Mesendoderm (in vitro differentiated cells): Measurements from ENCODE around the gene C16orf87.

Experiments
- DNase-seq: peaks from one replicate; pipeline ENCODE4 v3.0.0; 2013
- H2AK5ac ChIP-seq: 2 replicates; pipeline ENCODE4 v1.6.1; 2013; ENCODE audit warnings: low read length, inconsistent platforms
- H2BK120ac ChIP-seq: 2 replicates; pipeline ENCODE4 v1.6.1; 2013; ENCODE audit warnings: low read depth, mild to moderate bottlenecking, low read length, moderate library complexity, mixed read lengths
- H2BK15ac ChIP-seq: replicated peaks from 2 replicates; pipeline ENCODE4 v1.6.1; 2013; ENCODE audit warnings: low read depth, mild to moderate bottlenecking, moderate library complexity
- H2BK5ac ChIP-seq: 2 replicates; pipeline ENCODE4 v1.6.1; 2013; ENCODE audit warnings: low read length, inconsistent platforms
- H3K18ac ChIP-seq: 2 replicates; pipeline ENCODE4 v1.6.1; 2013; ENCODE audit warnings: mild to moderate bottlenecking, low read length, mixed read lengths
- H3K23ac ChIP-seq: one replicate; pipeline ENCODE4 v1.6.1; 2013; ENCODE audit warnings: low read length
- H3K27ac ChIP-seq: 2 replicates; pipeline ENCODE4 v1.5.1; 2013; ENCODE audit warnings: low read depth, mild to moderate bottlenecking, inconsistent platforms, low read length, moderate library complexity
- H3K27me3 ChIP-seq: 2 replicates; pipeline ENCODE4 v1.6.1; 2013; ENCODE audit warnings: low read length, control low read depth, mild to moderate bottlenecking, inconsistent platforms; ENCODE audit not compliant: insufficient read depth, poor library complexity
- H3K36me3 ChIP-seq: 2 replicates; pipeline ENCODE4 v1.6.1; 2013; ENCODE audit warnings: low read length, inconsistent platforms; ENCODE audit not compliant: control insufficient read depth, insufficient read depth
- H3K4ac ChIP-seq: one replicate; pipeline ENCODE4 v1.6.1; 2013; ENCODE audit warnings: low read depth, mild to moderate bottlenecking, low read length, moderate library complexity
- H3K4me1 ChIP-seq: 2 replicates; pipeline ENCODE4 v1.6.1; 2013; ENCODE audit warnings: low read depth, low read length, inconsistent platforms; ENCODE audit not compliant: control insufficient read depth
- H3K4me2 ChIP-seq: 2 replicates; pipeline ENCODE4 v1.6.1; 2013; ENCODE audit warnings: low read length
- H3K4me3 ChIP-seq: 2 replicates; pipeline ENCODE4 v1.5.1; 2013; ENCODE audit warnings: mild to moderate bottlenecking, low read length
- H3K56ac ChIP-seq: one replicate; pipeline ENCODE4 v1.6.1; 2013; ENCODE audit warnings: low read length
- H3K79me1 ChIP-seq: 2 replicates; pipeline ENCODE4 v1.6.1; 2013; ENCODE audit warnings: low read length, inconsistent platforms
- H3K79me2 ChIP-seq: 2 replicates; pipeline ENCODE4 v1.6.1; 2013; ENCODE audit warnings: mild to moderate bottlenecking, low read length; ENCODE audit not compliant: control insufficient read depth, insufficient read depth
- H3K9ac ChIP-seq: 2 replicates; pipeline ENCODE4 v1.6.1; 2013; ENCODE audit warnings: low read length, inconsistent platforms
- H4K5ac ChIP-seq: one replicate; pipeline ENCODE4 v1.6.1; 2013; ENCODE audit warnings: low read length
- H4K8ac ChIP-seq: one replicate; pipeline ENCODE4 v1.6.1; 2013; ENCODE audit warnings: low read depth, mild to moderate bottlenecking, control low read depth, low read length, moderate library complexity
- WGBS: extraction: QIAGEN DNeasy Blood & Tissue Kit; methylation state at CpG from one replicate; pipeline ENCODE4 v1.1.7; 2013; ENCODE audit warnings: low lambda C conversion rate, missing lambda C conversion rate; ENCODE audit not compliant: insufficient coverage; ENCODE audit errors: extremely low coverage; 5-methylcytosine and 5-hydroxymethylcytosine counted together

C16orf87 gene

GRCh38 chr16:46850619-46851555, 19.9 kb upstream of the C16orf87 start:
- H2AK5ac ChIP-seq, result no peak overlapping the region
- H3K36me3 ChIP-seq, result no peaks in the 10 kb centered on the region
- H3K27ac ChIP-seq, result no peak overlapping the region
- no peaks in the 10 kb centered on the region for H3K79me2 ChIP-seq
- no peaks in the 10 kb centered on the region for H3K79me1 ChIP-seq
- no peak overlapping the region for H2BK5ac ChIP-seq
- H3K4ac ChIP-seq, result no peak overlapping the region
- H2BK120ac ChIP-seq, result no peak overlapping the region
- no peak overlapping the region for H3K56ac ChIP-seq
- H3K4me2 ChIP-seq, result no peak overlapping the region
- DNase-seq, result no peak
- H3K23ac ChIP-seq, result no peak overlapping the region
- H4K8ac ChIP-seq, result no peak overlapping the region
- no peaks in the 10 kb centered on the region for H3K27me3 ChIP-seq
- no peak overlapping the region for H4K5ac ChIP-seq
- H3K4me1 ChIP-seq, result peaks cover 2% of the 10 kb centered on the region
- WGBS, result no CpG with 5 or more reads among the region's 5 CpGs
- H3K18ac ChIP-seq, result no peak overlapping the region
- no peak overlapping the region for H3K9ac ChIP-seq
- no peak overlapping the region for H3K4me3 ChIP-seq
- no peak overlapping the region for H2BK15ac ChIP-seq

- H3K23ac ChIP-seq, result no peak overlapping the region
- no peak overlapping the region for H3K9ac ChIP-seq
- H4K5ac ChIP-seq, result no peak overlapping the region
- no peak overlapping the region for H2BK120ac ChIP-seq
- H3K4me1 ChIP-seq, result peaks cover 2% of the 10 kb centered on the region
- H3K79me2 ChIP-seq, result no peaks in the 10 kb centered on the region
- no peaks in the 10 kb centered on the region for H3K36me3 ChIP-seq
- no peak overlapping the region for H3K56ac ChIP-seq
- DNase-seq, result no peak
- no peak overlapping the region for H3K18ac ChIP-seq
- no peak overlapping the region for H3K4me3 ChIP-seq
- no peak overlapping the region for H2BK15ac ChIP-seq
- H3K79me1 ChIP-seq, result no peaks in the 10 kb centered on the region
- no peak overlapping the region for H2BK5ac ChIP-seq
- H4K8ac ChIP-seq, result no peak overlapping the region
- WGBS, result no CpG with 5 or more reads among the region's 5 CpGs
- H3K27ac ChIP-seq, result no peak overlapping the region
- no peak overlapping the region for H3K4ac ChIP-seq
- no peaks in the 10 kb centered on the region for H3K27me3 ChIP-seq
- H3K4me2 ChIP-seq, result no peak overlapping the region
- no peak overlapping the region for H2AK5ac ChIP-seq
Measured at GRCh38 chr16:46848768-46849764, 18.1 kb upstream of the C16orf87 start.

GRCh38 chr16:46845952-46846351, 15.0 kb upstream of the C16orf87 start:
- H2BK5ac ChIP-seq, result no peak overlapping the region
- H4K5ac ChIP-seq, result no peak overlapping the region
- H2AK5ac ChIP-seq, result no peak overlapping the region
- H3K79me1 ChIP-seq, result no peaks in the 10 kb centered on the region
- H2BK120ac ChIP-seq, result no peak overlapping the region
- H3K36me3 ChIP-seq, result no peaks in the 10 kb centered on the region
- no peak overlapping the region for H3K4me3 ChIP-seq
- no peak for DNase-seq
- no peak overlapping the region for H3K23ac ChIP-seq
- H3K4ac ChIP-seq, result no peak overlapping the region
- no peak overlapping the region for H3K9ac ChIP-seq
- no peak overlapping the region for H3K18ac ChIP-seq
- no peak overlapping the region for H3K56ac ChIP-seq
- H3K4me2 ChIP-seq, result no peak overlapping the region
- H3K27ac ChIP-seq, result no peak overlapping the region
- H3K27me3 ChIP-seq, result no peaks in the 10 kb centered on the region
- WGBS, result no CpG with 5 or more reads among the region's 5 CpGs
- H3K79me2 ChIP-seq, result no peaks in the 10 kb centered on the region
- H3K4me1 ChIP-seq, result no peaks in the 10 kb centered on the region
- no peak overlapping the region for H4K8ac ChIP-seq
- no peak overlapping the region for H2BK15ac ChIP-seq

- no peak overlapping the region for H2AK5ac ChIP-seq
- no peak overlapping the region for H3K9ac ChIP-seq
- no peak overlapping the region for H3K4me2 ChIP-seq
- no peak overlapping the region for H3K23ac ChIP-seq
- H3K27ac ChIP-seq, result no peak overlapping the region
- H4K8ac ChIP-seq, result no peak overlapping the region
- no peak overlapping the region for H2BK120ac ChIP-seq
- no peak overlapping the region for H3K56ac ChIP-seq
- no peaks in the 10 kb centered on the region for H3K4me1 ChIP-seq
- no peaks in the 10 kb centered on the region for H3K79me1 ChIP-seq
- H3K36me3 ChIP-seq, result no peaks in the 10 kb centered on the region
- no peaks in the 10 kb centered on the region for H3K27me3 ChIP-seq
- H2BK5ac ChIP-seq, result no peak overlapping the region
- H4K5ac ChIP-seq, result no peak overlapping the region
- H3K4ac ChIP-seq, result no peak overlapping the region
- no CpG with 5 or more reads among the region's 10 CpGs for WGBS
- no peak overlapping the region for H3K4me3 ChIP-seq
- no peak for DNase-seq
- no peak overlapping the region for H2BK15ac ChIP-seq
- no peak overlapping the region for H3K18ac ChIP-seq
- H3K79me2 ChIP-seq, result no peaks in the 10 kb centered on the region
Measured at GRCh38 chr16:46844771-46845170, 13.8 kb upstream of the C16orf87 start.

- Histone ChIP-seq H2BK120ac (no peak overlapping the region), H2AK5ac (no peak overlapping the region), H2BK15ac (no peak overlapping the region), H4K5ac (no peak overlapping the region), H3K4me3 (no peak overlapping the region), H3K4me2 (no peak overlapping the region), H3K79me2 (no peaks in the 10 kb centered on the region), H3K9ac (no peak overlapping the region), H3K18ac (no peak overlapping the region), H3K79me1 (no peaks in the 10 kb centered on the region), H2BK5ac (no peak overlapping the region), H3K4ac (no peak overlapping the region), H3K4me1 (no peaks in the 10 kb centered on the region), H3K23ac (no peak overlapping the region), H3K36me3 (no peaks in the 10 kb centered on the region), H3K56ac (no peak overlapping the region), H4K8ac (no peak overlapping the region), H3K27me3 (no peaks in the 10 kb centered on the region), H3K27ac (no peak overlapping the region)
- DNase-seq, result no peak
- WGBS, result no CpG with 5 or more reads among the region's 74 CpGs
Measured at GRCh38 chr16:46843898-46844642, 13.1 kb upstream of the C16orf87 start.
